Glutamatergic neuron (in vitro differentiated cells): ENCODE measurements around the gene OLFML2A. TPM values are rescaled to one million over a fixed set of nuclear protein-coding genes. Genes with fewer than 3 reads are reported as not detected.

Experiments used
- DNase-seq: peaks from one replicate; pipeline ENCODE4 v3.0.0; 2022
- H3K27ac Mint-ChIP-seq: one replicate; pipeline ENCODE4 v1.8.0; 2020; ENCODE audit warnings: mild to moderate bottlenecking, mixed read lengths, inconsistent platforms; ENCODE audit not compliant: unreplicated experiment
- H3K27me3 Mint-ChIP-seq: one replicate; pipeline ENCODE4 v1.8.0; 2020; ENCODE audit warnings: mild to moderate bottlenecking, moderate library complexity, mixed read lengths, inconsistent platforms; ENCODE audit not compliant: unreplicated experiment
- H3K36me3 Mint-ChIP-seq: one replicate; pipeline ENCODE4 v1.8.0; 2020; ENCODE audit warnings: mild to moderate bottlenecking, mixed read lengths, inconsistent platforms; ENCODE audit not compliant: unreplicated experiment
- H3K4me1 Mint-ChIP-seq: one replicate; pipeline ENCODE4 v1.8.0; 2020; ENCODE audit warnings: mild to moderate bottlenecking, low read depth, mixed read lengths, inconsistent platforms; ENCODE audit not compliant: unreplicated experiment
- H3K4me3 Mint-ChIP-seq: one replicate; pipeline ENCODE4 v1.8.0; 2020; ENCODE audit warnings: mild to moderate bottlenecking, mixed read lengths, inconsistent platforms; ENCODE audit not compliant: unreplicated experiment
- H3K9me3 Mint-ChIP-seq: one replicate; pipeline ENCODE4 v1.8.0; 2020; ENCODE audit warnings: mild to moderate bottlenecking, moderate library complexity, mixed read lengths, inconsistent platforms; ENCODE audit not compliant: unreplicated experiment
- CTCF ChIP-seq: fragments of 200-600 bp; sonication (generic); IDR thresholded peaks from one replicate; pipeline ENCODE4 v1.5.0; 2021; ENCODE audit not compliant: partially characterized antibody, unreplicated experiment
- total RNA-seq: library from RNA; stranded (reverse); fragmentation: NEBNext Ultra II Directional; extraction: Animal tissue kit (Norgen Biotek cat#: 25700); gene quantifications from one replicate; pipeline ENCODE4 v1.2.1, GENCODE V29; 2021; ENCODE audit not compliant: unreplicated experiment

Gene OLFML2A
- total RNA-seq, 1 donor from 2014 or later, result not detected

DNA sequence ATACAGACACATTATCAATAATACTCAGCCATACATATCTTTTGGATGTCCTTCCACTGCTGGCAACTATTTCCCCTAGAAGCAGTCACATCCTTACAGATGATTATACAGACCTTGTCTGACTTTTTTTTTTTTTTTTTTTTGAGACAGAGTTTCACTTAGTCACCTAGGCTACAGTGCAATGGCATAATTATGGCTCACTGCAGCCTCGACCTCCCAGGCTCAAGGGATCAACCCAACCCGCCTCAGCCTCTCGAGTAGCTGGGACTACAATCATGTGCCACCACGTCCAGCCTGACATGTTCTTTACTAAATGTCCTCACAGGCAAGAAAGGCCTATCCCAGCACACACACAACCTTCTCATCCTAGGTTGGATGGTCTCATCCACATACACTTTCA is 29.9 kb upstream of the OLFML2A start:
- Mint-ChIP-seq H3K27ac (no peak overlapping the region), H3K27me3 (no peaks in the 10 kb centered on the region), H3K4me1 (no peaks in the 10 kb centered on the region), H3K9me3 (no peaks in the 10 kb centered on the region), H3K4me3 (no peak overlapping the region), H3K36me3 (no peaks in the 10 kb centered on the region)
- no peak for DNase-seq
- no peak for TF ChIP-seq CTCF

GRCh38 chr9:124749284-124749683 is 27.6 kb upstream of the OLFML2A start:
- Mint-ChIP-seq H3K4me1 (peaks cover 5% of the 10 kb centered on the region), H3K4me3 (no peak overlapping the region), H3K9me3 (no peaks in the 10 kb centered on the region), H3K36me3 (no peaks in the 10 kb centered on the region), H3K27ac (no peak overlapping the region), H3K27me3 (no peaks in the 10 kb centered on the region)
- no peak for DNase-seq
- TF ChIP-seq CTCF, result no peak

DNA sequence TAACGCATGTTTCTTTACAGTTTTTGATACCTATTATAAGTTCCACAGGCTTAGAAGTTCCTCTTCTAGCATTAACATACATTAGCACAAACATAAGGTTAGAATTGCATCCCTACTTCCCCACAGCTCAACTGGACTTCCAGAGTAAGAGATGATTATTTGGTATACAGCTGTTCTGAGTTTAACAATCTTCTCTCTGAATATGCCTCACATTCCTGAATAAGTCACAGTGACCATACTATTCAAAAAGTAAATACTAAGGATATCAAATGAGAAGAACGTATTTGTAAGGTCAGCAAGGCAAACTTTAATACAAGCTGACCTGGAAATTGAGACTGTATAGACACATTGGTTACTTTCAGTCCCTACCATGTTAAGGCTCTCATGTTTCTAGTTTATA is 27.2 kb upstream of the OLFML2A start:
- Mint-ChIP-seq H3K27me3 (no peaks in the 10 kb centered on the region), H3K4me3 (no peak overlapping the region), H3K27ac (no peak overlapping the region), H3K36me3 (no peaks in the 10 kb centered on the region), H3K4me1 (peaks cover 6% of the 10 kb centered on the region), H3K9me3 (no peaks in the 10 kb centered on the region)
- no peak for DNase-seq
- TF ChIP-seq CTCF, result no peak

- Mint-ChIP-seq H3K27ac (no peak overlapping the region), H3K9me3 (no peaks in the 10 kb centered on the region), H3K36me3 (no peaks in the 10 kb centered on the region), H3K4me3 (no peak overlapping the region), H3K4me1 (peaks cover 10% of the 10 kb centered on the region), H3K27me3 (peaks cover 2% of the 10 kb centered on the region)
- no peak for DNase-seq
- no peak for TF ChIP-seq CTCF
These were observed 24.0 kb upstream of the OLFML2A start for GRCh38 chr9:124752967-124753366.

GRCh38 chr9:124754289-124754688 is 22.6 kb upstream of the OLFML2A start:
- Mint-ChIP-seq H3K4me1 (peaks cover 14% of the 10 kb centered on the region), H3K27ac (no peak overlapping the region), H3K4me3 (no peak overlapping the region), H3K27me3 (peaks cover 2% of the 10 kb centered on the region), H3K36me3 (no peaks in the 10 kb centered on the region), H3K9me3 (no peaks in the 10 kb centered on the region)
- no peak for DNase-seq
- TF ChIP-seq CTCF, result no peak
